RWPE2 (cell line): Measurements from ENCODE around the gene LACTBL1.

Experiments
- ATAC-seq: fragments of 200-7000 bp; cut with Tn5 transposase; 3 replicates; pipeline ENCODE4 v1.9.1; 2021; ENCODE audit warnings: low read depth
- DNase-seq: peaks from one replicate; pipeline ENCODE4 v3.0.0-alpha.2; 2020; ENCODE audit warnings: low spot score
- H3K27ac ChIP-seq: fragments of 450-650 bp; 2 replicates; pipeline ENCODE4 v1.5.1; 2017; ENCODE audit warnings: mild to moderate bottlenecking; ENCODE audit not compliant: poor library complexity, severe bottlenecking
- H3K27me3 ChIP-seq: fragments of 250-450 bp; sonication (Bioruptor Pico); 2 replicates; pipeline ENCODE4 v1.5.1; 2021; ENCODE audit warnings: mild to moderate bottlenecking, moderate library complexity; ENCODE audit not compliant: insufficient read depth, poor library complexity, severe bottlenecking
- H3K36me3 ChIP-seq: fragments of 250-450 bp; sonication (Bioruptor Pico); 2 replicates; pipeline ENCODE4 v1.5.1; 2020; ENCODE audit warnings: low read depth, mild to moderate bottlenecking, moderate library complexity
- H3K4me1 ChIP-seq: fragments of 250-450 bp; sonication (Bioruptor Pico); 2 replicates; pipeline ENCODE4 v1.5.1; 2021; ENCODE audit warnings: mild to moderate bottlenecking, moderate library complexity; ENCODE audit not compliant: insufficient read depth, poor library complexity, severe bottlenecking
- H3K4me3 ChIP-seq: fragments of 250-450 bp; sonication (Bioruptor Pico); 2 replicates; pipeline ENCODE4 v1.5.1; 2021; ENCODE audit warnings: mild to moderate bottlenecking, moderate library complexity; ENCODE audit not compliant: severe bottlenecking
- H3K9me3 ChIP-seq: fragments of 250-450 bp; sonication (Bioruptor Pico); 2 replicates; pipeline ENCODE4 v1.5.1; 2021; ENCODE audit warnings: mild to moderate bottlenecking, moderate library complexity; ENCODE audit not compliant: severe bottlenecking
- TF ChIP-seq, protein P1 (sequence below): fragments of 450-650 bp; IDR thresholded peaks from one replicate; pipeline ENCODE4 v1.5.1; 2017; ENCODE audit warnings: mild to moderate bottlenecking, moderate library complexity; ENCODE audit not compliant: poor library complexity, severe bottlenecking

The LACTBL1 gene

DNA sequence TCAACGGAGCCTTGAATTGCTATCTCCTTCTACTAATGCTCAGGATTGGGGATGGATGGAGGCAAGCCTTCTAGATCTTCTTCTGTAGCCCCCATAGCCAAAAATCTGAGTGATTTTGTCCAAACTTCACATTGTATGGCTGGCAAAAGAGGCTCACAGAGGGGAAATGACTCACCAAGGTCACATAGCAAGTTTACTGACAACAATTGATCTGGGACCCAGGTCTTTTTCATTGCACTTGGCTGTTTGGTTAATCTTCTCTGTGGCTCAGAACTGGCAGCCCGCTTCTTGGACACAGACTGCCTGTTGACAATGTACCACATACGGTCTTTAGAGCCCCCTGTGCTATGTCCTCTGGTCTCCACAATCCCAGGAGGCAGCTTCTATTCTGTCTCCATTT is 3.0 kb upstream of the LACTBL1 start:
- no peak overlapping the region for H3K27ac ChIP-seq
- ATAC-seq: no peak
- TF ChIP-seq, protein P1, sequence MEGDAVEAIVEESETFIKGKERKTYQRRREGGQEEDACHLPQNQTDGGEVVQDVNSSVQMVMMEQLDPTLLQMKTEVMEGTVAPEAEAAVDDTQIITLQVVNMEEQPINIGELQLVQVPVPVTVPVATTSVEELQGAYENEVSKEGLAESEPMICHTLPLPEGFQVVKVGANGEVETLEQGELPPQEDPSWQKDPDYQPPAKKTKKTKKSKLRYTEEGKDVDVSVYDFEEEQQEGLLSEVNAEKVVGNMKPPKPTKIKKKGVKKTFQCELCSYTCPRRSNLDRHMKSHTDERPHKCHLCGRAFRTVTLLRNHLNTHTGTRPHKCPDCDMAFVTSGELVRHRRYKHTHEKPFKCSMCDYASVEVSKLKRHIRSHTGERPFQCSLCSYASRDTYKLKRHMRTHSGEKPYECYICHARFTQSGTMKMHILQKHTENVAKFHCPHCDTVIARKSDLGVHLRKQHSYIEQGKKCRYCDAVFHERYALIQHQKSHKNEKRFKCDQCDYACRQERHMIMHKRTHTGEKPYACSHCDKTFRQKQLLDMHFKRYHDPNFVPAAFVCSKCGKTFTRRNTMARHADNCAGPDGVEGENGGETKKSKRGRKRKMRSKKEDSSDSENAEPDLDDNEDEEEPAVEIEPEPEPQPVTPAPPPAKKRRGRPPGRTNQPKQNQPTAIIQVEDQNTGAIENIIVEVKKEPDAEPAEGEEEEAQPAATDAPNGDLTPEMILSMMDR: no peak

DNA sequence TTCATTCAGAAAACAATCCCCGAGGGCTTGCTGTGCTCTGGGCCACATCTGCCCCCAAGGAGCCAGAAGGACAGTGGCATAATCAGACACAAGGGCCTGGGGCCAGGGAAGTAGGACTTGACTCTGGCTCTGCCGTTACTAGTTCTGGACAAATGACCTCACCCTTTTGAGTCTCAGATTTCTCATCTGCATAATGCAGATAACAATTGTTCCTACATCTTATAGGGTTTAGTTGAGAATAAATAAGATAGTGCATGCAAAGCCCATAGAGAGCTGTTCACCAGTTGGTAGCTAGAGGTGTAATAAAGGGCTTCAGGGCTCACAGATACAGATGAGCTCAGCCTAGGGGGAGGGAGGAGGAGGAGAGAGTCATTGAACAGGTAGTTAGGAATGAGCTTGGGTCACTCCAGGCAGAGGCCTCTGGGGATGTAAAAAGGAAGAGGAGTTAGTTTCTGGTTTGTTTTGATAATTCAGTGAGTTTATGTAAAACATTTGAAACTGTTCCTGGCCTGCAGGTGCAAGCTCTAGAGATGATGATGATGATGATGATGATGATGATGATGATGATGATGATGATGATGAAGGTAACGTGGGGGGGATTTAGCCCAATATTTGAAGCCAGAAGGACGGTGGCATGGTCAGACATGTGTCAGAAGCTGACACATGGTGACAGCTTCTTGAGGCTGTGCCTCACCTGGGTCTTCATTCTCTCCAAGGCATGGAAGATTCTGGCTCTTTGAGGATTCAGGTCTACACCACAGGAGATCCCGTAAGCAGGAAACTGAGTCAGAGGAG is 858 bp downstream of the LACTBL1 start:
- Histone ChIP-seq H3K27ac (no peak overlapping the region), H3K9me3 (no peaks in the 10 kb centered on the region), H3K27me3 (peaks cover 3% of the 10 kb centered on the region), H3K4me1 (peaks cover 12% of the 10 kb centered on the region), H3K36me3 (no peaks in the 10 kb centered on the region), H3K4me3 (no peak overlapping the region)
- no peak for DNase-seq
- ATAC-seq: peak; percentile 66
- TF ChIP-seq, protein P1: no peak

More for the DNA sequence above, 3.0 kb upstream of the LACTBL1 start:
- H3K27me3 ChIP-seq: no peaks in the 10 kb centered on the region
- DNase-seq: no peak
- H3K36me3 ChIP-seq: no peaks in the 10 kb centered on the region
- no peaks in the 10 kb centered on the region for H3K9me3 ChIP-seq
- no peak overlapping the region for H3K4me3 ChIP-seq
- H3K4me1 ChIP-seq: peaks cover 21% of the 10 kb centered on the region

DNA sequence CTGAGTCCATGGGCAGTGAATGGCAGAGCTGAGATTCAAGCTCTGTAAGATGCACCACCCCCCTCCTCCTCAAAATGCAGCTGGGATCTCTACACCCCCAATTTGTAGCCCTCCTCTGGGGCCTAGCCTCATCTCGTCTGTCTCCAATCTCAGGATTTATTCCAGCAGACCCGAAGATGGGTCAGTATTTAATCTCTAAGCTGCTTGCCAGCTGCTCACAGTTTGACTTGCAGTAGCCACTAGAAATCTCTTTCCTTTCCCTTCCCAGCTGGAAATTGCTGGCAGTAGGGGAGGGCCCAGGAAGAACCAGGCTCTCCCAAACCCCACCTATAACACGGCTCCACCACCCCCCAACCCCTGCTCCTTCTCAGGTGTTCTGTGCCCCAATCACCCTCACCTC is 1.5 kb downstream of the LACTBL1 start:
- TF ChIP-seq, protein P1: no peak
- Histone ChIP-seq H3K27ac (no peak overlapping the region), H3K4me1 (peaks cover 10% of the 10 kb centered on the region), H3K36me3 (no peaks in the 10 kb centered on the region), H3K9me3 (no peaks in the 10 kb centered on the region), H3K27me3 (peaks cover 3% of the 10 kb centered on the region), H3K4me3 (no peak overlapping the region)
- DNase-seq: no peak
- no peak for ATAC-seq

DNA sequence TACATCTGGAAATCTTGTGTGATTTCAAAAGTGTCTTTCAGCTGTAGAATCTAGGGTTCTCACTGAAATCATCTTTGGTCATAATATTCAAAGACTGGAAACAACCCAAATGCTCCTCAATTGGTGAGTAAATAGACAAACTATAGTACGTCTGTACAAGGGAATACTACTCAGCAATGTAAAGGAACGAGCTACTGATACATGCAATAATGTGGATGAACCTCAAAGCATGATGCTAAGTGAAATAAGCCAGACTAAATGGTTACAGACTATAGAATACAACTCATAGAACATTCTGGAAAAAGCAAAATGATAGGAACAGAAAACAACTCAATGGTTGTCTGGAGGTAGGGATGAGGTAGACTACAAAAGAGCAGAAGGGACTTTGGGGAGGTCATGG is 2.6 kb downstream of the LACTBL1 start:
- TF ChIP-seq, protein P1: no peak
- Histone ChIP-seq H3K4me3 (no peak overlapping the region), H3K27me3 (peaks cover 3% of the 10 kb centered on the region), H3K9me3 (no peaks in the 10 kb centered on the region), H3K27ac (no peak overlapping the region), H3K36me3 (no peaks in the 10 kb centered on the region), H3K4me1 (peaks cover 5% of the 10 kb centered on the region)
- no peak for ATAC-seq
- no peak for DNase-seq

DNA sequence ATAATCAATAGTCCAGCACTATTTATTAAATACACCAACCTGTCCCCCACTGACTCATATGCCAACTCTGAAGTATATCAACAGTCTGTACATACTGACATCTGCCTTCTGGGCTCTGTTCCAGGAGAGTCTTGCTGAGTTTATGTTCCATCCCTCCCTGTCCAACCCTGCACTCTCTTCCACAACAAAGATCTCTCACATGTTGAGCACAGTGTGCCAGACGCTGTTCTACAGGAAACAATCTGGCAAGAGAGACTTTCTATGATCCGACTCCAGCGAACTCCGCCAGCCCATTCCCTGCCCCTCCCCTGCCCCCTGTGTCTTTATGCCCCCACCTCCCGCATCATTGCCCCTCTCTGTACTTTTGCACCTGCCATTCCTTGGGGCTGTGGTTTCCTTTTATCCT is 3.4 kb downstream of the LACTBL1 start:
- Histone ChIP-seq H3K36me3 (no peaks in the 10 kb centered on the region), H3K4me1 (peaks cover 5% of the 10 kb centered on the region), H3K27ac (no peak overlapping the region), H3K4me3 (no peak overlapping the region), H3K27me3 (peaks cover 3% of the 10 kb centered on the region), H3K9me3 (no peaks in the 10 kb centered on the region)
- ATAC-seq (peak; percentile 77), DNase-seq (no peak)
- TF ChIP-seq, protein P1: no peak
